Esophagus squamous epithelium (tissue), 4 donors: ENCODE data around the gene CBX4.

Experiments
- CTCF ChIP-seq, 6 experiments: fragments of 450-650 bp in 4 of 6; fragments of 200-600 bp in 2 of 6; sonication (generic) in 2 of 6; IDR thresholded peaks; one replicate each; pipeline ENCODE4 v1.5.1; 2016 to 2019; ENCODE audit warnings: antibody characterized with exemption in 6 of 6, mild to moderate bottlenecking in 4 of 6, moderate library complexity in 4 of 6
- POLR2A ChIP-seq, 4 donors: fragments of 450-650 bp; IDR thresholded peaks; one replicate each; pipeline ENCODE4 v1.6.1; 2017; ENCODE audit warnings: antibody characterized with exemption in 4 of 4, mild to moderate bottlenecking in 4 of 4, moderate library complexity in 3 of 4

- TF ChIP-seq CTCF (IDR thresholded peaks at IDR 0.05) (no peak), POLR2A (IDR thresholded peaks at IDR 0.05) (no peak)
Observed at GRCh38 chr17:79833110-79833450, 6.2 kb downstream of the CBX4 start.
